GM06990 (cell line): ENCODE measurements around the gene CBX1.

Experiments
- DNase-seq: peaks from one replicate; pipeline ENCODE4 v3.0.0-alpha.2; 2011; ENCODE audit not compliant: insufficient read length; ENCODE audit errors: extremely low read depth
- H3K27me3 ChIP-seq: replicated peaks from 2 replicates; pipeline ENCODE4 v1.6.0; 2011; ENCODE audit warnings: low read length; ENCODE audit not compliant: control insufficient read depth, insufficient read depth
- H3K36me3 ChIP-seq: 2 replicates; pipeline ENCODE4 v1.5.1; 2011; ENCODE audit warnings: low read length; ENCODE audit not compliant: control insufficient read depth, insufficient read depth
- H3K4me3 ChIP-seq: replicated peaks from 2 replicates; pipeline ENCODE4 v1.5.1; 2011; ENCODE audit warnings: low read depth, mild to moderate bottlenecking, control low read depth, low read length
- CTCF ChIP-seq: IDR thresholded peaks from 2 replicates; pipeline ENCODE4 v1.5.1; 2011; ENCODE audit warnings: low read length, control low read depth, mild to moderate bottlenecking, inconsistent platforms; ENCODE audit not compliant: insufficient read depth, poor library complexity, severe bottlenecking

The CBX1 gene

GRCh38 chr17:48022901-48023300 is 78.4 kb downstream of the CBX1 start:
- no peak overlapping the region for H3K4me3 ChIP-seq
- H3K36me3 ChIP-seq, result no peaks in the 10 kb centered on the region
- no peak for TF ChIP-seq CTCF
- no peaks in the 10 kb centered on the region; the same call in 1 of the 2 replicates for H3K27me3 ChIP-seq
- DNase-seq, result no peak

GRCh38 chr17:48021934-48022333 is 79.3 kb downstream of the CBX1 start:
- DNase-seq, result no peak
- Histone ChIP-seq H3K36me3 (no peaks in the 10 kb centered on the region), H3K4me3 (no peak overlapping the region), H3K27me3 (no peaks in the 10 kb centered on the region; the same call in 1 of the 2 replicates)
- TF ChIP-seq CTCF, result no peak
